Bronchial epithelial cell (primary cell): ENCODE measurements around the gene MED28. TPM values are rescaled to one million over a fixed set of nuclear protein-coding genes. Genes with fewer than 3 reads are reported as not detected.
"Not testable (repeated sequence)": the region's sequence is repeated elsewhere in the genome, so short reads cannot be mapped to it uniquely, and the experiment has no call there.

Experiments
- DNase-seq: peaks from one replicate; pipeline ENCODE4 v3.0.0-alpha.2; 2010; ENCODE audit warnings: low read depth
- FAIRE-seq: peaks from 2 replicates; lab custom pipeline; 2011; peaks lifted over from hg19 to GRCh38; lab: Jason Lieb, UNC
- H3K27me3 ChIP-seq: 2 replicates; pipeline ENCODE4 v1.5.1; 2011; ENCODE audit warnings: low read length; ENCODE audit not compliant: control insufficient read depth, insufficient read depth
- H3K36me3 ChIP-seq: 2 replicates; pipeline ENCODE4 v1.5.1; 2011; ENCODE audit warnings: low read length; ENCODE audit not compliant: control insufficient read depth, insufficient read depth
- H3K4me3 ChIP-seq: 2 replicates; pipeline ENCODE4 v1.5.1; 2011; ENCODE audit warnings: mild to moderate bottlenecking, low read depth, low read length, control low read depth
- total RNA-seq: library from RNA; depleted of rRNA; stranded (reverse); fragments of >200 nt; gene quantifications from 2 replicates; pipeline ENCODE4 v1.2.1, GENCODE V29; 2014
- TF ChIP-seq, protein P1 (sequence below): IDR thresholded peaks from 2 replicates; pipeline ENCODE4 v1.5.1; 2011; ENCODE audit warnings: mild to moderate bottlenecking, moderate library complexity, low read length, control low read depth, inconsistent platforms; ENCODE audit not compliant: insufficient read depth, severe bottlenecking

MED28 gene
- total RNA-seq, 1 donor from 2014 or later: 12.4 TPM

DNA sequence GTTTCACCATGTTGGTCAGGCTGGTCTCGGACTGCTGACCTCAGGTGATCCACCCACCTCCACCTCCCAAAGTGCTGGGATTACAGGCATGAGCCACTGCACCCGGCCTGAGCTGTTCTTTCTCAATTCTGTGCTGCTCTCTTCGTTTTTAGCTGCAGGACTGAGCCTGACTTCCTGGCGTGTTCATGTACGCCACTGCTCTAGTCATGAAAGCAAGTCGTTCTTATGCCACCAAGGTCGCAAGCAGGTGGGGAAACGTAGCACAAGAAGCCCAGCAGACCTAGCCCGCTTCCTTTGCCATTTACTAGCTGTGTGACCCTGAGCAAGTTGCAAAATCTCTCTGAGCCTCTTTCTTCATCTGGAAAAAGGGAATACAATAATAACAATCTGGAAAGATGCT is 43.4 kb downstream of the MED28 start:
- FAIRE-seq (no peak), DNase-seq (no peak)
- TF ChIP-seq, protein P1, sequence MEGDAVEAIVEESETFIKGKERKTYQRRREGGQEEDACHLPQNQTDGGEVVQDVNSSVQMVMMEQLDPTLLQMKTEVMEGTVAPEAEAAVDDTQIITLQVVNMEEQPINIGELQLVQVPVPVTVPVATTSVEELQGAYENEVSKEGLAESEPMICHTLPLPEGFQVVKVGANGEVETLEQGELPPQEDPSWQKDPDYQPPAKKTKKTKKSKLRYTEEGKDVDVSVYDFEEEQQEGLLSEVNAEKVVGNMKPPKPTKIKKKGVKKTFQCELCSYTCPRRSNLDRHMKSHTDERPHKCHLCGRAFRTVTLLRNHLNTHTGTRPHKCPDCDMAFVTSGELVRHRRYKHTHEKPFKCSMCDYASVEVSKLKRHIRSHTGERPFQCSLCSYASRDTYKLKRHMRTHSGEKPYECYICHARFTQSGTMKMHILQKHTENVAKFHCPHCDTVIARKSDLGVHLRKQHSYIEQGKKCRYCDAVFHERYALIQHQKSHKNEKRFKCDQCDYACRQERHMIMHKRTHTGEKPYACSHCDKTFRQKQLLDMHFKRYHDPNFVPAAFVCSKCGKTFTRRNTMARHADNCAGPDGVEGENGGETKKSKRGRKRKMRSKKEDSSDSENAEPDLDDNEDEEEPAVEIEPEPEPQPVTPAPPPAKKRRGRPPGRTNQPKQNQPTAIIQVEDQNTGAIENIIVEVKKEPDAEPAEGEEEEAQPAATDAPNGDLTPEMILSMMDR: no peak
- no peaks in the 10 kb centered on the region for H3K27me3 ChIP-seq
- H3K4me3 ChIP-seq: no peak overlapping the region
- H3K36me3 ChIP-seq: no peaks in the 10 kb centered on the region

DNA sequence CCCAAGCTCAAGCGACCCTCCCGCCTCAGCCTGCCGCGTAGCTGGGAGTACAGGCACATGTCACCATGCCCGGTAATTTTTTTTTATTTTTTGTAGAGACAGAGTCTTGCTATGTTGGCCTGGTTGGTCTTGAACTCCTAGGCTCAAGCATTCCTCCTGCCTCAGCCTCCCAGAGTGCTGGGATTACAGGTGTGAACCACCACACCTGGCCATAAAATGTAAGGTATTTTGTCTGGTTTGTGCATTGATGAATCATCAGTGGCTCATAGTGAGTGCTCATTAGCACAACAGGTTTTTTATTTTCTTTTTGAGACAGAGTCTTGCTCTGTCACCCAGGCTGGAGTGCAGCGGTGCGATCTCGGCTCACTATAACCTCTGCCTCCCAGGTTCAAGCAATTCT is 44.8 kb downstream of the MED28 start:
- not testable (repeated sequence) for FAIRE-seq, H3K4me3 ChIP-seq, H3K36me3 ChIP-seq, DNase-seq, H3K27me3 ChIP-seq

DNA sequence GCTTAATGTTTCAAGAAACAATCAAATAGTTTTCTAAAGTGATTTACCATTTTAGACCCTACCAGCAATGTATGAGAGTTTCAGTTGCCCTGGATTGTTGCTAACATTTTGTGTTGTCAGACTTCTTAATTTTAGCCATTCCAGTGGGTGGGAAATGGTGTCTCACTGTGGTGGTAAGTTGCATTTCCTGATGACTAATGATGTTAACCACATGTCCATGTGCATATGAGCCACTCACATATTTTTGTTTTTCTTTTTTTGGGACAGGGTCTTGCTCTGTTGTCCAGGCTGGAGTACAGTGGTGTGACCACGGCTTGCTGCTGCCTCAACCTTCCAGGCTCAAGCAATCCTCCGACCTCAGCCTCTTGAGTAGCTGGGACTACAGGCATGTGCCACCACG is 48.3 kb downstream of the MED28 start:
- H3K4me3 ChIP-seq: no peak overlapping the region
- peak; percentile 41 for DNase-seq
- TF ChIP-seq, protein P1: no peak
- H3K27me3 ChIP-seq: no peaks in the 10 kb centered on the region
- H3K36me3 ChIP-seq: no peaks in the 10 kb centered on the region
- FAIRE-seq: peak; percentile 62

DNA sequence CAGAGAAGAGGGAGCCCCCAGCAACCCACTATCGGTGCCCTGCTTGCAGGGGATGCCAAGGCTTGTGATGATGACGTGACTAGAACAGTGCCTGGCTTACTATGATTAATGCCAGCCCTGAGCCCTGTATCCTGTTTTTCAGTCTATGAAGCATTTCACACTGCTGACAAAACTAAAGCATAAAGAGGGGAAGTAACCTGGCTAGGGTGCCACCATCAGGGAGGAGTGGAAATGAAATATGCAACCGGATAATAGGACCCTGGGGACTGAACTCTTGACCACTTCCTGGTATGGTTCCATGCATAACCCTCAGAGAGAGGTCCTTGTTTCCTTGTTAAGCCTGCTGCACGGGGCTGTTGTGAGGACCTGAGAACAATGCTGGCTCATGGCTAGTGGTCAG is 50.3 kb downstream of the MED28 start:
- no peak for DNase-seq
- Histone ChIP-seq H3K4me3 (no peak overlapping the region), H3K27me3 (no peaks in the 10 kb centered on the region), H3K36me3 (no peaks in the 10 kb centered on the region)
- TF ChIP-seq, protein P1: no peak
- FAIRE-seq: peak; percentile 83

DNA sequence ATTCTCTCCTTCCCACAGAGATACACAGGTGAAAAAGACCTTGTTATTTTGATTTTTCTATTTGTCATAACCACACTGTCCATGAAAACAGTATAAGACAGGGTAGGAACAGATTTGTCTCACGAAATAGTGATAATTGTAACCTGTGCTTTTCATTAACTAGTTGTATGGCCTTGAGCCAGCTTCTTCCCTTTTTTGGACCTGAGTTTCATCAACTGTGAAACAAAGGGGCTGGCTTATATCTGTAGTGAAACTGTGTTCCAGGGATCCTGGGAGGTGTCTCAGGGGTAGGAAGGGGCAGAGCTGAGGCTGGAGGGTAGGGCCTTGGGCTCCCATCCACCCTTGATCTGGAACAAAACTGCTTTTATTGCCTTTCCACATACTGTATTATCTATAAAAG is 50.9 kb downstream of the MED28 start:
- no peaks in the 10 kb centered on the region for H3K27me3 ChIP-seq
- no peak overlapping the region for H3K4me3 ChIP-seq
- DNase-seq (no peak), FAIRE-seq (no peak)
- TF ChIP-seq, protein P1: no peak
- H3K36me3 ChIP-seq: no peaks in the 10 kb centered on the region

DNA sequence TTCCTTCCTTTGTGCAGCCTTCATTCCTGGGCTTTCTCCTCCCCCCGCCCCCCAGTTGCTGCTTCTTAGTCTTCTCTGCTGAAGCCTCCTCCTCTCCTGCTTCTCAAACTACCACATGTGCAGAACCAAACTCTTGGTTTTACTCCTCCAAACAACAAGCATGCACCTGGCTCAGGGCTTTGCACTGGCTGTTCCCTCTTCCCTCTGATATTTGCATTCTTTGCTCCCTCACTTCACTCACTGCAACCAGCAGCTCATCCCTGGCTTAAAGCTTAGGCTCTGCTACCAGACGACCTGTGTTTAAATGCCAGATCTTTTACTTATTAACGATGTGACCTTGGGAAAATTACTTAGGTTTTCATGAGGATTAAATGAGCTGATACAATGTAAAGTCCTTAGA is 51.4 kb downstream of the MED28 start:
- FAIRE-seq (no peak), DNase-seq (no peak)
- Histone ChIP-seq H3K27me3 (no peaks in the 10 kb centered on the region), H3K36me3 (no peaks in the 10 kb centered on the region), H3K4me3 (no peak overlapping the region)
- TF ChIP-seq, protein P1: no peak
